ENCODE data around the gene IRF3.

The IRF3 gene

GRCh38 chr19:49690079-49690655, 24.5 kb upstream of the IRF3 start:
- Histone ChIP-seq H3K4me2 (ENCODE audit: low read length, poor library complexity, severe bottlenecking) (peak overlapping the region; percentile 78), H3K4me3 (ENCODE audit: insufficient read depth in 1 of 2, low read depth in 1 of 2, low read length in 2 of 2) (peak overlapping the region; percentile 41 to 91), H2BK5ac (ENCODE audit: low read depth, low read length, poor library complexity, severe bottlenecking) (no peak overlapping the region), H3K9ac (ENCODE audit: low read length) (peak overlapping the region; percentile 84), H3K9me3 (ENCODE audit: control insufficient read depth, low read length) (no peaks in the 10 kb centered on the region), H3K4me1 (ENCODE audit: control insufficient read depth, insufficient read depth, low read depth, low read length) (peaks cover 21% of the 10 kb centered on the region), H3K79me1 (replicated peaks; ENCODE audit: low read length, poor library complexity, severe bottlenecking) (peaks cover 19% of the 10 kb centered on the region), H4K8ac (ENCODE audit: low read length) (peak overlapping the region; percentile 78), H2BK15ac (ENCODE audit: low read depth, poor library complexity, severe bottlenecking) (peak overlapping the region; percentile 53), H2AFZ (ENCODE audit: low read depth, low read length) (peak overlapping the region; percentile 20), H3K14ac (ENCODE audit: low read length in 2 of 2) (no peak overlapping the region), H2BK12ac (ENCODE audit: low read length in 2 of 2) (peak overlapping the region in 1 of 2 experiments; percentile 60), H2BK120ac (ENCODE audit: low read depth, low read length) (no peak overlapping the region), H2AK5ac (ENCODE audit: low read length, severe bottlenecking) (no peak overlapping the region), H4K91ac (ENCODE audit: low read length) (no peak overlapping the region), H3K36me3 (ENCODE audit: control insufficient read depth in 1 of 2, insufficient read depth in 2 of 2, low read depth in 1 of 2, low read length in 2 of 2) (peaks cover 23 to 43% of the 10 kb centered on the region in 2 experiments), H3K23ac (ENCODE audit: low read length in 2 of 2) (no peak overlapping the region), H3K18ac (ENCODE audit: low read depth in 1 of 2, low read length in 2 of 2) (peak overlapping the region; percentile 26), H3K4ac (ENCODE audit: low read depth in 1 of 2, low read length in 2 of 2) (peak overlapping the region; percentile 9 to 19), H3K27me3 (ENCODE audit: control insufficient read depth in 1 of 2, insufficient read depth in 1 of 2, low read length in 2 of 2) (no peaks in the 10 kb centered on the region), H3K27ac (ENCODE audit: low read length, poor library complexity, severe bottlenecking) (no peak overlapping the region)
- 30% methylated on average over 31 of the region's 39 CpGs for WGBS
- peak; percentile 22 for DNase-seq

- no peaks in the 10 kb centered on the region for H3K9me3 ChIP-seq (ENCODE audit: control insufficient read depth, low read length)
- H4K8ac ChIP-seq (ENCODE audit: low read length), result no peak within 1 kb of the TSS
- DNase-seq, result no peak
- no peak within 1 kb of the TSS for H3K23ac ChIP-seq (ENCODE audit: low read length in 2 of 2)
- peak within 1 kb of the TSS; percentile 78 for H3K4me2 ChIP-seq (ENCODE audit: low read length, poor library complexity, severe bottlenecking)
- H3K14ac ChIP-seq (ENCODE audit: low read length in 2 of 2), result no peak within 1 kb of the TSS
- 53% methylated on average over 54 of the region's 54 CpGs for WGBS
- H2AFZ ChIP-seq (ENCODE audit: low read depth, low read length), result no peak within 1 kb of the TSS
- H3K79me1 ChIP-seq (replicated peaks; ENCODE audit: low read length, poor library complexity, severe bottlenecking), result peaks cover 19% of the 10 kb centered on the region
- H3K4me3 ChIP-seq (ENCODE audit: insufficient read depth in 1 of 2, low read depth in 1 of 2, low read length in 2 of 2), result peak within 1 kb of the TSS in 1 of 2 experiments; percentile 91
- no peak within 1 kb of the TSS for H3K27ac ChIP-seq (ENCODE audit: low read length, poor library complexity, severe bottlenecking)
- peak within 1 kb of the TSS in 1 of 2 experiments; percentile 26 for H3K18ac ChIP-seq (ENCODE audit: low read depth in 1 of 2, low read length in 2 of 2)
- peaks cover 30 to 50% of the 10 kb centered on the region in 2 experiments for H3K36me3 ChIP-seq (ENCODE audit: control insufficient read depth in 1 of 2, insufficient read depth in 2 of 2, low read depth in 1 of 2, low read length in 2 of 2)
- no peak within 1 kb of the TSS for H2AK5ac ChIP-seq (ENCODE audit: low read length, severe bottlenecking)
- H3K9ac ChIP-seq (ENCODE audit: low read length), result peak within 1 kb of the TSS; percentile 84
- H3K4ac ChIP-seq (ENCODE audit: low read depth in 1 of 2, low read length in 2 of 2), result peak within 1 kb of the TSS; percentile 9 to 19
- H4K91ac ChIP-seq (ENCODE audit: low read length), result no peak within 1 kb of the TSS
- no peaks in the 10 kb centered on the region for H3K27me3 ChIP-seq (ENCODE audit: control insufficient read depth in 1 of 2, insufficient read depth in 1 of 2, low read length in 2 of 2)
- H2BK120ac ChIP-seq (ENCODE audit: low read depth, low read length), result no peak within 1 kb of the TSS
- H2BK12ac ChIP-seq (ENCODE audit: low read length in 2 of 2), result peak within 1 kb of the TSS in 1 of 2 experiments; percentile 60
- no peak within 1 kb of the TSS for H2BK5ac ChIP-seq (ENCODE audit: low read depth, low read length, poor library complexity, severe bottlenecking)
- H2BK15ac ChIP-seq (ENCODE audit: low read depth, poor library complexity, severe bottlenecking), result peak within 1 kb of the TSS; percentile 53
- peaks cover 21% of the 10 kb centered on the region for H3K4me1 ChIP-seq (ENCODE audit: control insufficient read depth, insufficient read depth, low read depth, low read length)
Observed at GRCh38 chr19:49689133-49690078, 23.7 kb upstream of the IRF3 start, which contains the start of gene ADM5. TSS of gene ADM5 (plus strand) at chr19:49689594. CDS start at chr19:49689838, 244 bp downstream.

GRCh38 chr19:49688531-49689132, 23.0 kb upstream of the IRF3 start:
- Histone ChIP-seq H2BK120ac (ENCODE audit: low read depth, low read length) (no peak overlapping the region), H2BK5ac (ENCODE audit: low read depth, low read length, poor library complexity, severe bottlenecking) (no peak overlapping the region), H2AFZ (ENCODE audit: low read depth, low read length) (no peak overlapping the region), H3K27ac (ENCODE audit: low read length, poor library complexity, severe bottlenecking) (no peak overlapping the region), H3K4ac (ENCODE audit: low read depth in 1 of 2, low read length in 2 of 2) (no peak overlapping the region), H2AK5ac (ENCODE audit: low read length, severe bottlenecking) (no peak overlapping the region), H3K23ac (ENCODE audit: low read length in 2 of 2) (no peak overlapping the region), H3K27me3 (ENCODE audit: control insufficient read depth in 1 of 2, insufficient read depth in 1 of 2, low read length in 2 of 2) (no peaks in the 10 kb centered on the region), H2BK12ac (ENCODE audit: low read length in 2 of 2) (no peak overlapping the region), H3K4me3 (ENCODE audit: insufficient read depth in 1 of 2, low read depth in 1 of 2, low read length in 2 of 2) (no peak overlapping the region), H3K9me3 (ENCODE audit: control insufficient read depth, low read length) (no peaks in the 10 kb centered on the region), H3K9ac (ENCODE audit: low read length) (no peak overlapping the region), H3K18ac (ENCODE audit: low read depth in 1 of 2, low read length in 2 of 2) (no peak overlapping the region), H3K4me1 (ENCODE audit: control insufficient read depth, insufficient read depth, low read depth, low read length) (peaks cover 21% of the 10 kb centered on the region), H3K36me3 (ENCODE audit: control insufficient read depth in 1 of 2, insufficient read depth in 2 of 2, low read depth in 1 of 2, low read length in 2 of 2) (peaks cover 38 to 58% of the 10 kb centered on the region in 2 experiments), H3K4me2 (ENCODE audit: low read length, poor library complexity, severe bottlenecking) (no peak overlapping the region), H2BK15ac (ENCODE audit: low read depth, poor library complexity, severe bottlenecking) (no peak overlapping the region), H3K79me1 (replicated peaks; ENCODE audit: low read length, poor library complexity, severe bottlenecking) (peaks cover 26% of the 10 kb centered on the region), H3K14ac (ENCODE audit: low read length in 2 of 2) (no peak overlapping the region), H4K8ac (ENCODE audit: low read length) (no peak overlapping the region), H4K91ac (ENCODE audit: low read length) (no peak overlapping the region)
- no peak for DNase-seq
- WGBS, result 91% methylated on average over 10 of the region's 12 CpGs
